HG02885 (cell line): ENCODE results near the gene RTL1.

ENCODE experiments used
- ATAC-seq: cut with Tn5 transposase; IDR thresholded peaks from one replicate; pipeline ENCODE4 v1.9.1; 2021; ENCODE audit warnings: mild to moderate bottlenecking; ENCODE audit not compliant: unreplicated experiment, poor library complexity

The RTL1 gene

DNA sequence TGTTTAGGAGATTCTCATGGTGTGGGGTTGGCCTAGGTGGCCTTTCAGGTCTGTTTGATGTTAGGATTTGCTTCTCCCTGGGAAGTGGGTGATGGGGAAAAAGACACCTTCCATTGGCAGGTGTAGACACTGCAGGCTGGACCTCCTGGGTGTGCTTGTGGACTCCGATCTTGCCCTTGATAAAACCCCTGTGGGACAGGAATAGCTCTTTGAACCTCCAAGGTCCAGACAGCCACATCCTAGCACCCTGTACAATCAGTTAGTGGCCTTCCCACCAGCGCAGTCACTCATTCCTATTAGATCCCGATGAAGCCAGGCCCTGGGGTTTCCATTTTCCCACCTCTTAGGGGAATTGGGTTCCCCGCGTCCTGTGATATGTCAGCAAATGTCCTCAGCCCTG is 49.1 kb downstream of the RTL1 start:
- no peak for ATAC-seq

DNA sequence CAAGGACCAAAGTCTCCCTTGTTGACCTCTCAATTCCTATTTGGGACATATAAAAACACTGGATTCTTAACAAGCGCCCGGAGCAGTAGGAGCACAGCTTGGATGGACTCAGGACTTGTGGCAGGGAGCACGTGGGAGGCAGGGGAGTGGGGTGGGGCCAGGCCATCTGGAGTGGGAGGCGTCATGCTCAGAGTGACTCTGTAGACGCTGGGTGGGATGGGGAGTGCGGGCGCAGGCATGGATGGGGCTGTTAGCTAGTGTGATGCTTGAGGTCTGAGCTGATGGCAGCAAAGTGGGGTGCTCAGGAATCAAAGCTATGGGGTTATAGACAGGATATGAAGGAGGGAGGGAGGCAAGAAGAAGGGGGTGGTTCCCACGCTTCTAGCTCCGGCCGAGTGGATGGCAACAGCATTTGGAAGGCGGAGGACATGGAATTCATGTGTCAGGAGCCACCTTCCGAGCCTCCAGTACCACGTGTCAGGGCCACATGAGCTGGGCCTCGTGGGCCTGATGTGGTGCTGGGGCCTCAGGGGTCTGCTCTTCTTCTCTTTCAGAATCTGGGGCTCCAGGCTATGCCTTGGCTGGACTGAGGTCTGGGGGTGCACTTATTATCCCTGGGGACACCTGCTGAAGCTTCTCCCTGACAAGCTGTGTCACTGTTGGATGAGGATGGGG is 51.4 kb downstream of the RTL1 start:
- ATAC-seq, result no peak

DNA sequence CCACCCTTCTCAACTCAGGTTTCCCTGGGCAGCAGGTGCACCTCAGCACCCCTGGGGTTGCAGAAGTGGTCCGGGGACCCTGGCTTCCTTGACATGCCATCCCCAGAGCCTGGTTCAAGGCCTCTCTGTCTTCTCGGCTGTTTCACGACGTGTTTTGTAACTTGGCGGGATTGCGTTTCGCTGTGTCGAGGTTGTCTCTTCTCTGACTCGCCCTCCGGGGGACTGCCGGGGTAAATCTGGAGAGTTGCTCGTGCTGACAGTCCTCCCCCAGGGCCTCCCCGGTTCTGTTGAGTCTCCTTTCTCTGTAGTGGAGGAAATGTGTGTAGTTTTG is 52.0 kb downstream of the RTL1 start:
- no peak for ATAC-seq

DNA sequence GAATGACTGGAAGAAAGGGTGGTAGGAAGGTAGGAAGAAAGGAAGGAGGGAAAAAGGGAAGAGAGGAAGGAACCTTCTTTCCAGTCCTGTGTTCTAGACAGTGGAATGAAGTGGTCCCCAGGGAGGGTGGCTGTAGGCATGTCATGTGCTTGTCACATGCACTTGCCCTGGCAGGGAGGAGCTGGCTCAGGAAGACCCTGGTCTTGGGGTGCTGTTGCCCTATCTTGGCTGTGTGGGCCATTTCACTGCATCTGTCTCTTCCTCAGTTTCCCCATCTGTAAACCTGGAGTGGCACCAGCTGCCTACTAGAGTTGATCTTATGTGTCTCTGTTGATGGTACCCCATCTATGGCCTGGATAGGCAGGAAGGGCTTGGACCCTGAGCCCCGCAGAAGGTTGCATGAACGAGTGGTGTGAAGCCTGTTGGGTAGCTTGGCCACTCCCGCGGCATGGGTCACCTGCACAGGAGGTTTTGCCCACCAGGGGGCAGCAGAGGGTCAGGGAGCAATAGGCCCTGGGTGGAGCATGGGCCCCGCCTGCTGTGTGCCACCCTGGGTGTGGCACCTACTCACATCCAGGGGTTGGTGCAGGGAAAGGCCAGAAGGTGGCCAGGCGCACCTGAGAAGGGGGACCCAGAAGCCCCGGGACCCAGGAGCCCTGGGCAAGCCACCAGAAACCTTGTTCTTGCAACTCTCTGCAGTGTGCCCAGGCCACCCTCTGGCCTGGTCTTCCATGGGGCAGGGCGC is 52.5 kb downstream of the RTL1 start:
- peak; percentile 59 for ATAC-seq

DNA sequence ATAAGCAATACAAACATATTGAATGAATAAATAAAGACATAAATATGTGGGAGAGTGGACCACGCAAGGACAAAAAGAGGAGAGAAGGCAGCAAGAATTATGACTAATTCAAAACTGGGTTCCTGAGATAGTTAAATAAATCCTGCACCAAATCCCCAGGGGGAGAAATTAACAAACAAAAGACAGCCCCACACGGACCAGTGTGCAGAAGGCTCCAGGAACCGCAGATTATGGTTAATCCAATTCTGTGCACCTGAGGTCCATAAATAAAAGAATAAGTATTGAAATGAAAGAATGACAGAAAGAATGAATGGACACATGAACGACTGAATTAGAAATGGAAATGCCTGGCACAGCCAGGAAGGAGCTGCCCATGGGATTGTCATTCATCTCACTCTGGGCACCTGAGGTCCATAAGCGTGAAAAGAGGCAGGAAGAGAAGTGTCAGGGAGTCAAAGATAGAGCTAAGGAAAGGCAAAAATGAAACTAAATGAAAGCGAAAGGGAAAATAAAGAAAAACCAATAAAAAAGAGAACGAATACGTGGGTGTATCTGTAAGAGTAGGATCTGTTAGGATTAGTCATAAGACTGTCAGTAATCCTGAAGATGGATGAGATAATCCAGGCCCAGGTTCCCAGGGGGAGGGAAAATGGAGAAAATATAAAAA is 54.3 kb downstream of the RTL1 start:
- no peak for ATAC-seq

DNA sequence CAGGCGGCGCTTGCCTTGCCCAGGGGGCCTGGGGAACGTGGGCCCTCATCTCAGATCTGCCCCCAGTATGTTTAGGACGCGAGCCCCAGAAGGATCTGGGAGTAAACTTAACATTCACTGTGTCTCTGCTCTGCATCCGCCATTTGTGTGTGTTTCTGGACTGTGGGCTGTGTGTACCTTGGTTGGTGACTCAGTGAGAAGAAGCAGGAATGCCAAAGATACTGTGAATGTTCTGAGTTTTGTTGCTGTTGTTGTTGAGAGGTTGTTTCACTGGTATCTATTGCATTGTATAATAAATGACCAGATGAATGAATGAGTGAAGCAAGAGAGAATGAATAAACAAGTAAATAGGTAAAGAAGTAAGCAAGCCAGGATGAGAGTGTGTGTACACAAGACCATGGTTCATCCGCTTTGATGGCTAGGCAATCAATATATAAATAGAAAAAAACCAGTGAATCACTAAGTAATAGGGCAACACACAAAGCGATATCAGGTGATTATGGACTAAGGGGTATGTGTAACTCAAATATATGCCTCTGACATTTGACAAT is 57.1 kb downstream of the RTL1 start:
- no peak for ATAC-seq

DNA sequence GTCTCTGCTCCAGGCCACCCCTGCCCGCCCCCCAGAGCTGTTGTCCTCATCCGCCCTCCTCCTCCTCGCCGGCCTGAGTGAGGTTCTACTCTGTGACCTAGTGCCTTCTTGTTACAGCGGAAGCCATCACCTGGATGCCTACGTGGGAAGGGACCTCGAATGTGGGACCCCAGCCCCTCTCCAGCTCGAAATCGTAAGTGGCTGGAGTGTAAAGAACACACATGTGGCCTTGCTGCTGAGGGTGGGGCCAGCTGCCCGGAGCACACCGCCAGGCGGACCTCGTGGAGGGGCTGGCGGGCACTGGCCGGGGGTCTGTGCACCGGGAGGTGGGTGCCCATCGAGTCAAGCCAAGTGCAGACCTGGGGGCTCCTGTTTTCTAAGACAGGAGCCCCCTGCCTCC is 58.2 kb downstream of the RTL1 start:
- no peak for ATAC-seq

DNA sequence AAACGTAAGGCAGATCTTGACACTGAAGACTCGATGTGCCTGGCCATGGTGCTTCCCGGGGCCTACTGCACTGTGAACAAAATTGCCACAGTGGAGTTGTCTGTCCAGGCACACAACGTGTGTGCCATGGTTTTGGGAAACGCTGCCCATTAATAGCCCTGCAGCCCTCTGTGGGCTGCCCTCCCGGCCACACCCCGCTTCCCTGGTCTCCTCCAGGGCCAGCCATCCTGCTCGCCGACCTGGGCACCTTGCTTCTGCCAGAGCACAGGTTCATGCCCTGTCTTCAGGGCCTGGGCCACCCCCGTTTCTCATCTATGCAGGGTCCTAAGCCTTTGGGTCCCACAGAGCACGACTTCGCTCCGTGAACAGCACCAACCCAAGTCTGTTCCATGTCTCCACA is 58.7 kb downstream of the RTL1 start:
- ATAC-seq, result no peak

DNA sequence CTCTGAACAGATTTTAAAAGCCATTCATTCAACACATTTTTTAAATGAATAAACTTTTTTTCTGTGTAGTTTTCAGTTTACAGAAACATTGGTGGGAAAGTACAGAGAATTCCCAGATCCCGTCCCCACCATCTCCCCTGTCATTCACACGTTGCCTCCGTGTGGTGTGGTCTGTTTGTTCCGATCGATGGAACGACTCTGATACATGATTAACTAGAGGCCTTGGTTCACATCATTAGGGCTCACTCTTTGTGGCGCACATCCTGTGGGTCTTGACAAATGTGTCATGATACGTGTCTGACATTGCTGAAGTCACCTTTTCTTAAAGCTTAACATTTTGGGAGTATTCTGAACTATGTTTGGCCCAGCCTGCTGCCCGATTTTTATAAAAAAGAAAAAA is 59.1 kb downstream of the RTL1 start:
- ATAC-seq, result no peak

DNA sequence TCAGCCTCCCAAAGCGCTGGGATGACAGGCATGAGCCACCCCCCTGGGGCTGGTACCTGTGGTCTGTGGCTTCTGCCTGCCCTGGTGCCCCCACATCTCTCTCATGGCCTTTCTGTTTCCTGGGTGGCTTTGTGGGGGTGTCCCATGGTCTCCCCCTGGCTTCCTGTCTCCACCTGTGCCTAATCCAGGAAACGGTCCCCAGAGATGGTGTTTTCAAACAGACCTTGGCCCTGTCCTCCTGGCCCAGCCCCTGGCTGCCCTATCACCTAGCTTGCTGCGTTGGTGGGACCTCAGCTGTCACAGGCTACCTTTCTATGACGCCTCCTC is 59.5 kb downstream of the RTL1 start:
- ATAC-seq, result no peak

DNA sequence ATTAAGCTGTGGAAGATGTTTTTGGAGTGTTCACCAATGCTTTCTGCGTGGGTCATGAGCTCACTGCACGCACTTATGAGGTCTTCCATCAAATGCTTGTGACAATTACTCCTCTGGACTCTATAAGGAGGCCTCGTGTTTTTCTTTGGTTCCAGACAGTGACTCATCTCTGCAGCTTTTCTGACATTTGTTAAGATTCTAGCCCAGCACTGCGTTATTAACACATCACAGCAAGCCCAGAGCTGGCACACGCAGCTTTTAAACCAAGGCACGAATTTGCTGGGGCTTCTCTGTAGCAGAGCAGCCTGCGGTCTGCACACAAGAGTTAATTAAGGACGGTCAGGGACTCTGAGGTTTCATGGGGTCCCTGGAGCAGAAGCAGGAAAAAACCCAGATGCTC is 60.7 kb downstream of the RTL1 start:
- ATAC-seq, result no peak

DNA sequence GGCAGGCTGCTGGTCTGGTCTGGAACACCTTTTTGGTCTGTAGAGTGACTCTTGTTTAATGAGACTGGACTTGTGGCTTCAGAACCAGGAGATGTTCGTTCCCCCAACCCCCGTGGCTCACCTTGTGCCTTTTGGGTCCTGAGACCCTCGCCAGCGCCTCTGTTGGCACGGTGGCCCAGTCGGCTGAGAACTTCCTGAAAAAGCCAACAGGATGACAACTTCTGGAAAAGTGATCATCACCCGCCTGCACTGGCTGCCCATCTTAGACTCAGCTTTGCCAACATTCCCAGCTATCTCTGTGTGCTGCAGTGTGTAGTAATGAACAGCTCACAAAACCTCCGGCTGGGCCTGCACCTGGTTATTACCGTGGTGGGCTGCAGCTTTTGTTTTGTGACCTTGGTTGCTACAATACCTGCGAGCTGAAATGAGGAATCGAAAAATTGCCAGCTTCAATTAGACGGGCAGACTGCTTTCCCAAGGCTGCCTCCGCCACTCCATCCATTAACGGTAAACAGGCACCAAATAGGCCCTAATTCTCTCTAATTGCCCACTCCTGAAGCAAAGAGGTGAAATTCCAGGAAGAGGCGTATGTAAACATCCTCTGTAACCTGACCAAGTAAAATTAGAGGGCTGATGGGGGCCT is 61.6 kb downstream of the RTL1 start:
- ATAC-seq, result no peak

DNA sequence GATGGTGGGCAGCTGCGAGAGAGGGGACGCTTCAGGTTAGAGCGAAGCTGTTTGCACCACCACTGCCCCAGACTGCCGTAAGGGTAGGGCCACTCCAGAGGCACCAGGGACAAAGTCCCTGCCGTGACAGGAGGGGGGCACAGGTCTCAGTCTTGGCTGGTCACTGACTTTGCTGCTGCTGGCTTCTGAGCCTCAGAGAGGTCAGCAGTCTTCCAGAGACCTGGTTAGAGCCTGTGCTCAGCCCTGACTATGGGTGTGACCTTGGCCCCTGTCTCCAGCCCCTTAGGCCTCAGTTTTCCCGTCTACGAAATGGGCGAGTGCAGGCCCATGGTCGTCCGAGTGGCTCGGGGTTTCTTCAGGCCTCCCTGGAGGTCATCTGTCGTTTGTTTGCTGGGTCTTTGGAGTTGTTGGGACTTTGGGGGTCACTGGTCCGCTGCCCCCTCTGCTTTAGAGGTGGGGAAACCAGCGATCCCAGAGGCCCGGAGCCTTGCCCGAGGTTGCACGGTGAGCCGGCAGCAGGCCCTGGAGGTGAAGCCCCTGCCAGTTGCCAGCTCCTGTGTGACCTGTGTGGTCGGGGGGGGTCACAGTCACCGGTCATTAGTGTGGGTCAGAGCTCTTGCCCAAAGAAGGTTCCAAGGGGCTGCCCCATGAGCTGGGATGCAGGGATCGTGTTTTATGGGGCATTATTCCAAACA is 62.3 kb downstream of the RTL1 start:
- no peak for ATAC-seq

DNA sequence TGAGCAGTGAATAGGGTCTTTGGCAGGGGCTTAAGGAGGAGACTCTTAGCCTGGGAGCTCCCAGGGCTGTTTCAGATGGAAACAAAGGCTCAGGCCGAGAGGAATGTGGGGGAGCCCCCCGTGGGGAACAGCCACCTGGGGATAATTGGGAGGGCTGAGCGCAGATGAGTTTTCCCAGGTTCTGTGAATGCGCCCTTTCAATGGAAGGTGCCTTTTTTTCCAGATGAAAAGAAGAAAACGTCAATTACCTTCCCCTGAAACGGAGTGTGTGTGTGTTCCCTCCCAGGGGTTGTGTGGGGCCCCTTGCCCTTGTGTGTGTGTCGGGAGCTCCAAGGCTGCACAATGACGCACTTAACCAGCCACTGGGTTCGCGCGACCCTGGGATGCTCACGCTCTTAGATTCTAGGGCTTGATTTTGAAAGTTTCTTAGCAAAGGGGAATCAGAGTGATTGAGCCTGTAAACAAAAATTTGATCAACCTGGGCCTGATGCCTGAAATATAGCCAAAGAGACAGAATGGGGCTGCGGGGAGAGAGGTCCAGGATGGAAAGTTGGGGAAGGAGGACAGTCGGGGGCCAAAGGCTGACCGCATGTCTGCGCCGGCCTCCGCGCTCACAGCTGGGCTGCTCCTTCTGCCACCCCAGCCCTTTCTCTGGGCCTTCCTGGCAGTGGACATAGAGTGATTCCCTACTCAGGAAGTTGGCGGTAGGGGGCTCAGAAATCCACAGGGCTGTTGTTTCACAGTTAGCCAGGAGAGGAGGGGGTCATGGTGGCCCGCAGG is 63.0 kb downstream of the RTL1 start:
- no peak for ATAC-seq

DNA sequence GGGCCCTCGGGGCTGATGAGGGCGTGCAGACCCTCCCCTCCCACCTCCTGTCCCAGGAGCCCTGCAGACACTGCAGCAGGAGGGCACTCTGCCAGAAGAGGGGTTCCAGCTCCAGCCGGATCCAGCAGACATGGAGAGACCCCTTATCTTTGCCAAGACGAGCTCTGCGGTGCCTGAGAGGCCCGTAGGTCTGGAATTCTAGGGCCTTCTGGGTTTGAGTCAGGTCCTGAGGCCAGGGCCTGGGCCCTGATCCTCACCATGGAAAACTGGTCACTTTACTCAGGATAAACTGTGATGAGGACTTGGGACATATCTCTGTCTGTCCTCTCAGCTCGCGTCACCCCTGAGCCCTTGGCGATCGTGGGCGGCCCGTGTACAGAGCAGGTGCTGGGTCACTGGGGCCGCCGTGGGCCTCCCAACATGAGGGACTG is 63.8 kb downstream of the RTL1 start:
- no peak for ATAC-seq

DNA sequence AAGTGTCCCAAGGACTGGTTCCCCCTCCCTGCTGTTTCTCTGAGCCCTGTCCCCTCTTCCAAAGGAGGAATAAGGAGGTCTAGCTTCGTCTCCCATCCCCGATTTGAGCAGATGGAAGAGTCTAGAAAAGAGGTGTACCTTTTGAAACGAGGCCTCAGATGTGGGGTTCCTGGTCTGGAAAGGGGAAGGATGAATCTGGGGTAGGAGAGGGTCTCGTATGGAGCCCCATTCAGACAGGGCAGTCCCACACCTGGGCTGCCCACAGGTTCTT is 64.3 kb downstream of the RTL1 start:
- no peak for ATAC-seq

DNA sequence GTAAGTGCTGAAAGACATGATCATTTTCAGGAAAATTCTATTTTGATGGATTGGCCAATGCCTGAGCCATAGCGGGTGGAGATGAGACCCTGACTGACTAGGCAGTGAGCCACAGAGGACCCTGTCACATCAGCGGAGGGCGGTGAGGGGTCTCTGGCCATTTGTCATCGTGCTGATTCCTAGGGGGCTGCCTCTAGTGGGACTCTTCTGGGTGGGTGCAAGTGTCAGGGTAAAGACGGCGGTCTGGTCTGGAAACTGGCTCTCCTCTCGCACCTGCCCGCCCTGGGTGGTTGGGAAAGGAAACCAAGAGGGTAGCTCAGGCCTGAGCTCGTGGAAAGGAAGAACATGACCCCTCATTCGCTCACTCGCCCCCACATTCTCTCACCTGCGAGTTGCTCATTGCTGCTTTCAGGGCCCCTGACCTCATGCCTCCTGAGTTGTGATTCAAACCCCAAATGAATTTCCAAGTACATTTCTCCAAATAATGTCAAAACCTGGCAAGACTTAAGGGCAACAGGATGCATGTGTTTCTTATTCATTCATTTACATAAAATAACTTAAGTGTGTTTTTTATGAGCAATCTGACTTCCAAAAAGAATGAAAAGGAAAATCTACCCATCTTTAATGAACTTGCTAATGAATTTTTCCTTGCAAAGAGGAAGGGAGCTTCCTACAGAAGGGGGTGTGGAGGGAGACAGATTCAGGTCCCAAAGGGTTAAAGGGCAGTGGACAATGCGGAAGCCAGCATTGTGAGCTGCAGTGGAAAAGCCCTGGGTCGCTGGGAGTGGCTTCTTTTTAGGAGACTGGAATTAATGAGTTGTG is 64.8 kb downstream of the RTL1 start:
- ATAC-seq, result no peak

DNA sequence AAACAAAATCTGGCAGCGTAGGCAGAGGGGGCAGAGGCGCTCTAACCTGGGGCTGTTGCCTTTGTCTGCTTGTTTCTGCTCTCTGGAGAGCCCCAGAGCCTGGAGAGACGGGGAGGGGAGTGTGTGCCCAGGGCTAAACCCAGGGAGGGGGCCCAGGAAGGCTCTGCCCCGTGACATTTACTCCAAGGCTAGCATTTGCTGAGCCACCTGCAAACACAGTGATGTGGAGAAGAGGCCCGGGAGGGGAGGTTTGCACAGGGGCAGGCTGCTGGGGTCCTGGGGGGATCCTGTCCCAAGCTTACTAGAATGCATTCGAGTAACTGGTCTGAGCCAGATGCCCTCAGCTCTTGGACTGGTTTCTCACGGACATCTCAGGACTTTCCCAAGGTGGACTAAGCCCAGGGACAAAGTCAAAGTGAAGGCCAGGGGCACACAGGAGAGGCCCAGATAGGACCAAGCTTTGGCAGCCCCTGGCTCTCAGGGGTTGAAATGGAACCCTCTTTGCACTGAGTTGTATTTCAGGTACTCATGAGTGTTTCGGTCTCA is 65.6 kb downstream of the RTL1 start:
- ATAC-seq, result no peak
